ENCODE results near the gene ADAM12. TPM values are rescaled to one million over a fixed set of nuclear protein-coding genes. Genes with fewer than 3 reads are reported as not detected.

ADAM12 gene
- total and polyA plus RNA-seq, 10 of the 15 experiments (the other 5 are each of a cell fraction or from before 2014, with no cell fraction given) = under 0.01 to 0.62 (median 0.04) TPM; not detected in 5

- Histone ChIP-seq H3K4me3 (no peak overlapping the region), H3K27ac (ENCODE audit: control insufficient read depth, insufficient read depth) (no peak overlapping the region), H3K27me3 (replicated peaks in 1 of 2; ENCODE audit: control insufficient read depth in 2 of 2, insufficient read depth in 2 of 2, low read length in 1 of 2) (no peaks in the 10 kb centered on the region), H3K79me2 (ENCODE audit: control insufficient read depth, insufficient read depth, low read length) (no peaks in the 10 kb centered on the region), H3K36me3 (ENCODE audit: control insufficient read depth in 2 of 2, insufficient read depth in 2 of 2, low read length in 1 of 2) (no peaks in the 10 kb centered on the region), H3K9ac (ENCODE audit: control insufficient read depth, insufficient read depth, low read length) (no peak overlapping the region), H3K4me1 (ENCODE audit: control insufficient read depth, insufficient read depth, low read length) (no peaks in the 10 kb centered on the region), H2AFZ (ENCODE audit: control insufficient read depth, low read depth, low read length) (no peak overlapping the region), H3K9me3 (replicated peaks; ENCODE audit: control insufficient read depth, insufficient read depth, low read length) (no peaks in the 10 kb centered on the region; the same call in 2 of the 3 replicates), H3K4me2 (ENCODE audit: control insufficient read depth, insufficient read depth) (no peak overlapping the region), H4K20me1 (ENCODE audit: control insufficient read depth, insufficient read depth) (no peaks in the 10 kb centered on the region)
- 28% methylated on average over 4 of the region's 4 CpGs for WGBS (ENCODE audit: insufficient coverage, insufficient replicate concordance, low lambda C conversion rate, missing lambda C conversion rate)
- ChIA-PET POLR2A (no interaction called here), CTCF (interaction anchor here (0.6 kb wide), 1 partner anchor 1567 kb away, joined by 3 read pairs; no protein-coding TSS in a partner anchor), RAD21 (ENCODE audit: unreplicated experiment) (no interaction called here), SMC1A (ENCODE audit: uncharacterized antibody, unreplicated experiment) (no interaction called here)
- intact Hi-C loops (cut with micrococcal nuclease; ENCODE audit: unreplicated experiment) (no loop called here), in situ Hi-C loops (cut with MboI) (no loop called here)
- DNase-seq (ENCODE audit: low read depth, low spot score) = no peak
- no TSS peak for BruUV-seq (replicated peaks)
- ATAC-seq = no peak
- no peak for FAIRE-seq
- TF ChIP-seq, protein P1, sequence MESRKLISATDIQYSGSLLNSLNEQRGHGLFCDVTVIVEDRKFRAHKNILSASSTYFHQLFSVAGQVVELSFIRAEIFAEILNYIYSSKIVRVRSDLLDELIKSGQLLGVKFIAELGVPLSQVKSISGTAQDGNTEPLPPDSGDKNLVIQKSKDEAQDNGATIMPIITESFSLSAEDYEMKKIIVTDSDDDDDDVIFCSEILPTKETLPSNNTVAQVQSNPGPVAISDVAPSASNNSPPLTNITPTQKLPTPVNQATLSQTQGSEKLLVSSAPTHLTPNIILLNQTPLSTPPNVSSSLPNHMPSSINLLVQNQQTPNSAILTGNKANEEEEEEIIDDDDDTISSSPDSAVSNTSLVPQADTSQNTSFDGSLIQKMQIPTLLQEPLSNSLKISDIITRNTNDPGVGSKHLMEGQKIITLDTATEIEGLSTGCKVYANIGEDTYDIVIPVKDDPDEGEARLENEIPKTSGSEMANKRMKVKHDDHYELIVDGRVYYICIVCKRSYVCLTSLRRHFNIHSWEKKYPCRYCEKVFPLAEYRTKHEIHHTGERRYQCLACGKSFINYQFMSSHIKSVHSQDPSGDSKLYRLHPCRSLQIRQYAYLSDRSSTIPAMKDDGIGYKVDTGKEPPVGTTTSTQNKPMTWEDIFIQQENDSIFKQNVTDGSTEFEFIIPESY (IDR thresholded peaks at IDR 0.05) = no peak
- TF ChIP-seq ZZZ3 (IDR thresholded peaks at IDR 0.05; ENCODE audit: control insufficient read depth, insufficient read length, low read depth) = no peak
- TF ChIP-seq, protein P2, sequence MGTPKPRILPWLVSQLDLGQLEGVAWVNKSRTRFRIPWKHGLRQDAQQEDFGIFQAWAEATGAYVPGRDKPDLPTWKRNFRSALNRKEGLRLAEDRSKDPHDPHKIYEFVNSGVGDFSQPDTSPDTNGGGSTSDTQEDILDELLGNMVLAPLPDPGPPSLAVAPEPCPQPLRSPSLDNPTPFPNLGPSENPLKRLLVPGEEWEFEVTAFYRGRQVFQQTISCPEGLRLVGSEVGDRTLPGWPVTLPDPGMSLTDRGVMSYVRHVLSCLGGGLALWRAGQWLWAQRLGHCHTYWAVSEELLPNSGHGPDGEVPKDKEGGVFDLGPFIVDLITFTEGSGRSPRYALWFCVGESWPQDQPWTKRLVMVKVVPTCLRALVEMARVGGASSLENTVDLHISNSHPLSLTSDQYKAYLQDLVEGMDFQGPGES (IDR thresholded peaks at IDR 0.05) = no peak
- no peak for TF ChIP-seq CHD4 (IDR thresholded peaks at IDR 0.05)
- TF ChIP-seq, protein P3, sequence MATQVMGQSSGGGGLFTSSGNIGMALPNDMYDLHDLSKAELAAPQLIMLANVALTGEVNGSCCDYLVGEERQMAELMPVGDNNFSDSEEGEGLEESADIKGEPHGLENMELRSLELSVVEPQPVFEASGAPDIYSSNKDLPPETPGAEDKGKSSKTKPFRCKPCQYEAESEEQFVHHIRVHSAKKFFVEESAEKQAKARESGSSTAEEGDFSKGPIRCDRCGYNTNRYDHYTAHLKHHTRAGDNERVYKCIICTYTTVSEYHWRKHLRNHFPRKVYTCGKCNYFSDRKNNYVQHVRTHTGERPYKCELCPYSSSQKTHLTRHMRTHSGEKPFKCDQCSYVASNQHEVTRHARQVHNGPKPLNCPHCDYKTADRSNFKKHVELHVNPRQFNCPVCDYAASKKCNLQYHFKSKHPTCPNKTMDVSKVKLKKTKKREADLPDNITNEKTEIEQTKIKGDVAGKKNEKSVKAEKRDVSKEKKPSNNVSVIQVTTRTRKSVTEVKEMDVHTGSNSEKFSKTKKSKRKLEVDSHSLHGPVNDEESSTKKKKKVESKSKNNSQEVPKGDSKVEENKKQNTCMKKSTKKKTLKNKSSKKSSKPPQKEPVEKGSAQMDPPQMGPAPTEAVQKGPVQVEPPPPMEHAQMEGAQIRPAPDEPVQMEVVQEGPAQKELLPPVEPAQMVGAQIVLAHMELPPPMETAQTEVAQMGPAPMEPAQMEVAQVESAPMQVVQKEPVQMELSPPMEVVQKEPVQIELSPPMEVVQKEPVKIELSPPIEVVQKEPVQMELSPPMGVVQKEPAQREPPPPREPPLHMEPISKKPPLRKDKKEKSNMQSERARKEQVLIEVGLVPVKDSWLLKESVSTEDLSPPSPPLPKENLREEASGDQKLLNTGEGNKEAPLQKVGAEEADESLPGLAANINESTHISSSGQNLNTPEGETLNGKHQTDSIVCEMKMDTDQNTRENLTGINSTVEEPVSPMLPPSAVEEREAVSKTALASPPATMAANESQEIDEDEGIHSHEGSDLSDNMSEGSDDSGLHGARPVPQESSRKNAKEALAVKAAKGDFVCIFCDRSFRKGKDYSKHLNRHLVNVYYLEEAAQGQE (IDR thresholded peaks at IDR 0.05; ENCODE audit: low read depth, low read length) = no peak
- TF ChIP-seq PAX5 (IDR thresholded peaks at IDR 0.05; ENCODE audit: borderline replicate concordance, low read depth, low read length) = no peak
- TF ChIP-seq, protein P4, sequence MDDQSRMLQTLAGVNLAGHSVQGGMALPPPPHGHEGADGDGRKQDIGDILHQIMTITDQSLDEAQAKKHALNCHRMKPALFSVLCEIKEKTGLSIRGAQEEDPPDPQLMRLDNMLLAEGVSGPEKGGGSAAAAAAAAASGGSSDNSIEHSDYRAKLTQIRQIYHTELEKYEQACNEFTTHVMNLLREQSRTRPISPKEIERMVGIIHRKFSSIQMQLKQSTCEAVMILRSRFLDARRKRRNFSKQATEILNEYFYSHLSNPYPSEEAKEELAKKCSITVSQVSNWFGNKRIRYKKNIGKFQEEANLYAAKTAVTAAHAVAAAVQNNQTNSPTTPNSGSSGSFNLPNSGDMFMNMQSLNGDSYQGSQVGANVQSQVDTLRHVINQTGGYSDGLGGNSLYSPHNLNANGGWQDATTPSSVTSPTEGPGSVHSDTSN (IDR thresholded peaks at IDR 0.05; ENCODE audit: insufficient replicate concordance, low read depth, low read length) = no peak
- TF ChIP-seq ZNF207 (IDR thresholded peaks at IDR 0.05; ENCODE audit: borderline replicate concordance) = no peak
- TF ChIP-seq, protein P5, sequence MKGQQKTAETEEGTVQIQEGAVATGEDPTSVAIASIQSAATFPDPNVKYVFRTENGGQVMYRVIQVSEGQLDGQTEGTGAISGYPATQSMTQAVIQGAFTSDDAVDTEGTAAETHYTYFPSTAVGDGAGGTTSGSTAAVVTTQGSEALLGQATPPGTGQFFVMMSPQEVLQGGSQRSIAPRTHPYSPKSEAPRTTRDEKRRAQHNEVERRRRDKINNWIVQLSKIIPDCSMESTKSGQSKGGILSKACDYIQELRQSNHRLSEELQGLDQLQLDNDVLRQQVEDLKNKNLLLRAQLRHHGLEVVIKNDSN (IDR thresholded peaks at IDR 0.05; ENCODE audit: borderline replicate concordance, extremely low read length, insufficient read depth, low read depth, low read length) = no peak
- no peak for TF ChIP-seq YBX1 (IDR thresholded peaks at IDR 0.05)
- no peak for TF ChIP-seq NKRF (conservative IDR thresholded peaks at IDR 0.05)
Observed at GRCh38 chr10:126390324-126390723, 2.0 kb upstream of the ADAM12 start.

All from GM12878 (cell line).